HG03135 (cell line): ENCODE data around the gene ELMOD3.
"Not testable (repeated sequence)": the region's sequence is repeated elsewhere in the genome, so short reads cannot be mapped to it uniquely, and the experiment has no call there.

Experiments
- ATAC-seq: cut with Tn5 transposase; IDR thresholded peaks from one replicate; pipeline ENCODE4 v1.9.1; 2021; ENCODE audit warnings: mild to moderate bottlenecking, moderate library complexity; ENCODE audit not compliant: unreplicated experiment

ELMOD3 gene

GRCh38 chr2:85439569-85439968 lies 85.0 kb downstream of the ELMOD3 start:
- not testable (repeated sequence) for ATAC-seq

- no peak for ATAC-seq
These were observed 85.4 kb downstream of the ELMOD3 start for GRCh38 chr2:85439986-85440385.

GRCh38 chr2:85440729-85441128 lies 86.2 kb downstream of the ELMOD3 start:
- ATAC-seq = no peak
